Measurements from ENCODE around the gene ZNF777.

- TF ChIP-seq, protein P1, sequence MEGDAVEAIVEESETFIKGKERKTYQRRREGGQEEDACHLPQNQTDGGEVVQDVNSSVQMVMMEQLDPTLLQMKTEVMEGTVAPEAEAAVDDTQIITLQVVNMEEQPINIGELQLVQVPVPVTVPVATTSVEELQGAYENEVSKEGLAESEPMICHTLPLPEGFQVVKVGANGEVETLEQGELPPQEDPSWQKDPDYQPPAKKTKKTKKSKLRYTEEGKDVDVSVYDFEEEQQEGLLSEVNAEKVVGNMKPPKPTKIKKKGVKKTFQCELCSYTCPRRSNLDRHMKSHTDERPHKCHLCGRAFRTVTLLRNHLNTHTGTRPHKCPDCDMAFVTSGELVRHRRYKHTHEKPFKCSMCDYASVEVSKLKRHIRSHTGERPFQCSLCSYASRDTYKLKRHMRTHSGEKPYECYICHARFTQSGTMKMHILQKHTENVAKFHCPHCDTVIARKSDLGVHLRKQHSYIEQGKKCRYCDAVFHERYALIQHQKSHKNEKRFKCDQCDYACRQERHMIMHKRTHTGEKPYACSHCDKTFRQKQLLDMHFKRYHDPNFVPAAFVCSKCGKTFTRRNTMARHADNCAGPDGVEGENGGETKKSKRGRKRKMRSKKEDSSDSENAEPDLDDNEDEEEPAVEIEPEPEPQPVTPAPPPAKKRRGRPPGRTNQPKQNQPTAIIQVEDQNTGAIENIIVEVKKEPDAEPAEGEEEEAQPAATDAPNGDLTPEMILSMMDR (IDR thresholded peaks at IDR 0.05; ENCODE audit: poor library complexity) = no peak
- no peak for TF ChIP-seq EZH2 (IDR thresholded peaks at IDR 0.05; ENCODE audit: borderline replicate concordance)
Observed at GRCh38 chr7:149414171-149414570, 46.7 kb downstream of the ZNF777 start.
